MM.1S (cell line): ENCODE data around the gene KRT31.

Experiments used
- DNase-seq: peaks from one replicate; pipeline ENCODE4 v3.0.0-alpha.2; 2015
- H2AFZ ChIP-seq: fragments of 300-600 bp; sonication (generic); 2 replicates; pipeline ENCODE4 v1.6.0; 2016; ENCODE audit warnings: antibody characterized with exemption, low read length
- H3F3A ChIP-seq: fragments of 300-600 bp; sonication (generic); 2 replicates; pipeline ENCODE4 v1.6.1; 2016; ENCODE audit warnings: mild to moderate bottlenecking, antibody characterized with exemption, low read length, moderate library complexity, mixed read lengths; ENCODE audit not compliant: insufficient read depth
- H3K27ac ChIP-seq: fragments of 300-600 bp; sonication (generic); 2 replicates; pipeline ENCODE4 v1.5.1; 2016; ENCODE audit warnings: mild to moderate bottlenecking, low read length
- H3K27me3 ChIP-seq: fragments of 300-600 bp; sonication (generic); replicated peaks from 2 replicates; pipeline ENCODE4 v1.6.0; 2016; ENCODE audit warnings: low read length; ENCODE audit not compliant: insufficient read depth
- H3K36me3 ChIP-seq: fragments of 300-600 bp; sonication (generic); replicated peaks from 2 replicates; pipeline ENCODE4 v1.6.1; 2016; ENCODE audit warnings: mild to moderate bottlenecking, low read length, mixed read lengths; ENCODE audit not compliant: insufficient read depth
- H3K4me1 ChIP-seq: fragments of 300-600 bp; sonication (generic); 2 replicates; pipeline ENCODE4 v1.6.1; 2016; ENCODE audit warnings: low read length, mixed read lengths
- H3K4me2 ChIP-seq: fragments of 300-600 bp; sonication (generic); 2 replicates; pipeline ENCODE4 v1.6.0; 2016; ENCODE audit warnings: low read depth, low read length
- H3K4me3 ChIP-seq: fragments of 300-600 bp; sonication (generic); 2 replicates; pipeline ENCODE4 v1.5.1; 2016; ENCODE audit warnings: low read length, mixed read lengths
- H3K79me2 ChIP-seq: fragments of 300-600 bp; sonication (generic); 2 replicates; pipeline ENCODE4 v1.6.1; 2016; ENCODE audit warnings: mixed run types, low read length, mixed read lengths
- H3K9ac ChIP-seq: fragments of 300-600 bp; sonication (generic); 2 replicates; pipeline ENCODE4 v1.6.1; 2016; ENCODE audit warnings: low read length, mixed read lengths
- H3K9me2 ChIP-seq: fragments of 300-600 bp; sonication (generic); replicated peaks from 2 replicates; pipeline ENCODE4 v1.6.1; 2016; ENCODE audit warnings: mild to moderate bottlenecking, low read length, mixed read lengths; ENCODE audit not compliant: insufficient read depth
- H3K9me3 ChIP-seq: fragments of 300-600 bp; sonication (generic); replicated peaks from 2 replicates; pipeline ENCODE4 v1.6.1; 2016; ENCODE audit warnings: mild to moderate bottlenecking, low read length, mixed read lengths; ENCODE audit not compliant: insufficient read depth
- H4K20me1 ChIP-seq: fragments of 300-600 bp; sonication (generic); 2 replicates; pipeline ENCODE4 v1.6.1; 2016; ENCODE audit warnings: mild to moderate bottlenecking, low read length, moderate library complexity, mixed read lengths; ENCODE audit not compliant: insufficient read depth
- EZH2 ChIP-seq: fragments of 300-600 bp; sonication (generic); optimal IDR thresholded peaks from 2 replicates; pipeline ENCODE3; 2017; ENCODE audit warnings: low read depth, mild to moderate bottlenecking, antibody characterized with exemption, low read length, mixed read lengths
- EZH2phosphoT487 ChIP-seq: fragments of 300-600 bp; sonication (generic); IDR thresholded peaks from 2 replicates; pipeline ENCODE4 v1.6.1; 2018; ENCODE audit warnings: antibody characterized with exemption, low read length
- TF ChIP-seq, protein P1 (sequence below): fragments of 300-600 bp; sonication (generic); IDR thresholded peaks from 2 replicates; pipeline ENCODE4 v1.5.1; 2016; ENCODE audit warnings: antibody characterized with exemption, low read length, mixed read lengths

Gene KRT31

DNA sequence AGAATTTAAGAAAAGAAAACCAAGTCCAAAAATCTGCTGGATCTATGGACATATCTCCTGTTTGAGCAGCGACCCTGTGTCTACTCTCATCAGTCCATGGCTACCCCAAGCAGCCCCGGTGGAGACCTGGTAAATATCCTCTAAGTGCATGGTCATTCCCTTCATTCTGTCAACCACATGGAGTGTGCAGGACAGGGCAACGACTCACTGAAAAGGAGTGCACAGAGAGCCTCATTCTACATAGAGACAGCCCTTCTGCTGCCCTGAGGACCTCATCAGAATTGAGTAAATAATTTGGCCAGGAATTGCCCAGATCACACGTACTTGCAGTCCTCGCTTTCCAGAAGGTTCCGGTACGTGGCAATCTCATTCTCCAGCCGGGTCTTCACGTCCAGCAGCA lies 40.4 kb upstream of the KRT31 start:
- no peaks in the 10 kb centered on the region for H3K9me2 ChIP-seq
- no peak overlapping the region for H3K9ac ChIP-seq
- no peak for TF ChIP-seq EZH2phosphoT487
- TF ChIP-seq, protein P1, sequence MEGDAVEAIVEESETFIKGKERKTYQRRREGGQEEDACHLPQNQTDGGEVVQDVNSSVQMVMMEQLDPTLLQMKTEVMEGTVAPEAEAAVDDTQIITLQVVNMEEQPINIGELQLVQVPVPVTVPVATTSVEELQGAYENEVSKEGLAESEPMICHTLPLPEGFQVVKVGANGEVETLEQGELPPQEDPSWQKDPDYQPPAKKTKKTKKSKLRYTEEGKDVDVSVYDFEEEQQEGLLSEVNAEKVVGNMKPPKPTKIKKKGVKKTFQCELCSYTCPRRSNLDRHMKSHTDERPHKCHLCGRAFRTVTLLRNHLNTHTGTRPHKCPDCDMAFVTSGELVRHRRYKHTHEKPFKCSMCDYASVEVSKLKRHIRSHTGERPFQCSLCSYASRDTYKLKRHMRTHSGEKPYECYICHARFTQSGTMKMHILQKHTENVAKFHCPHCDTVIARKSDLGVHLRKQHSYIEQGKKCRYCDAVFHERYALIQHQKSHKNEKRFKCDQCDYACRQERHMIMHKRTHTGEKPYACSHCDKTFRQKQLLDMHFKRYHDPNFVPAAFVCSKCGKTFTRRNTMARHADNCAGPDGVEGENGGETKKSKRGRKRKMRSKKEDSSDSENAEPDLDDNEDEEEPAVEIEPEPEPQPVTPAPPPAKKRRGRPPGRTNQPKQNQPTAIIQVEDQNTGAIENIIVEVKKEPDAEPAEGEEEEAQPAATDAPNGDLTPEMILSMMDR: no peak
- TF ChIP-seq EZH2: no peak
- H3K27ac ChIP-seq: no peak overlapping the region
- H3K27me3 ChIP-seq: no peaks in the 10 kb centered on the region
- H3K36me3 ChIP-seq: no peaks in the 10 kb centered on the region
- no peak overlapping the region for H2AFZ ChIP-seq
- H3K9me3 ChIP-seq: no peaks in the 10 kb centered on the region
- no peak overlapping the region for H3K4me2 ChIP-seq
- no peak for DNase-seq
- no peaks in the 10 kb centered on the region for H4K20me1 ChIP-seq
- no peak overlapping the region for H3K4me3 ChIP-seq
- no peaks in the 10 kb centered on the region for H3K4me1 ChIP-seq
- H3K79me2 ChIP-seq: no peaks in the 10 kb centered on the region
- H3F3A ChIP-seq: no peaks in the 10 kb centered on the region

DNA sequence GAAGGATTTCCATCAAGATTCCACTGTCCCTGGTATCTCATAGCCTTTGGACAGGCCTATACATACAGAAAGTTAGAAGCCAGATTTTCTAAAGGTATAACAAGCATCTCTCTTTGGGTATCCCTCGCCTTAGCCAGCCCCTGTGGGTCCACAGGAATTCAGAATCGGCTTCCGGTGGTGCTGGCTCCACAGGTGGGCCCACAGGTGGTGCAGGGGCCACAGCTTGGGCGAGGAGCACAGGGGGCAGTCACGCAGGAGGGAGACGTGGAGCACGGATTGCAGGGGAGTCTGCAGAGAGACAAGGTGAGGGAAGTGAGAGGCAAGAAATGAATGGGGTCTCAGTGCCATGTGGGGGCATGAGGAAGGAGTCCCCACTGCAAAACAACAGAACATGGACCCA lies 39.8 kb upstream of the KRT31 start:
- Histone ChIP-seq H3K79me2 (no peaks in the 10 kb centered on the region), H3K27ac (no peak overlapping the region)

DNA sequence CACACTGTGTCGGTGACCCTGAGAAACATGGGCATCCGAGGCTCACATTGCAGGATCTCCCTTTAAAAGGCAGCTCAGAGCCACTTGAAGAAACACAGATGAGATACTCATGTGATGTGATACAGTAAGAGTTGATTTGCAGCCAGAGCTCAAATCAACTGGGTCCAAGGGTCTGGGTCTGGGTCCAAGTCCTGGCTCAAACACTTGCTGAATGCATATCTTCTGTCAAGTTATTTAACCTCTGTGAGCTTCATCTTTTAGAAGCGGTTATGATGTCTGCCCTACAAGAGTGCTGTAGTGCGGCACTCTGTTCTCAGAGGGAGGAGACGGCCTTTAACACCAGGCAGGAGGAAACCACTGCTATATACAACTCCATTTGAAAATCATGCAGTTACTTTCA lies 37.0 kb upstream of the KRT31 start:
- H3K4me1 ChIP-seq: no peaks in the 10 kb centered on the region

More for the DNA sequence above, 39.8 kb upstream of the KRT31 start:
- Histone ChIP-seq H3K36me3 (no peaks in the 10 kb centered on the region), H2AFZ (no peak overlapping the region), H3K4me1 (no peaks in the 10 kb centered on the region), H3K9ac (no peak overlapping the region), H3F3A (no peaks in the 10 kb centered on the region), H3K27me3 (no peaks in the 10 kb centered on the region), H3K9me3 (no peaks in the 10 kb centered on the region), H3K9me2 (no peaks in the 10 kb centered on the region), H3K4me3 (no peak overlapping the region), H3K4me2 (no peak overlapping the region), H4K20me1 (no peaks in the 10 kb centered on the region)
- no peak for TF ChIP-seq EZH2phosphoT487
- no peak for TF ChIP-seq EZH2
- TF ChIP-seq, protein P1: no peak
- no peak for DNase-seq

More for the DNA sequence above, 37.0 kb upstream of the KRT31 start:
- Histone ChIP-seq H3K9me3 (no peaks in the 10 kb centered on the region), H3K4me2 (no peak overlapping the region), H2AFZ (no peak overlapping the region), H3K4me3 (no peak overlapping the region), H3K9me2 (no peaks in the 10 kb centered on the region), H4K20me1 (no peaks in the 10 kb centered on the region), H3K9ac (no peak overlapping the region), H3K27ac (no peak overlapping the region), H3K27me3 (no peaks in the 10 kb centered on the region), H3K79me2 (no peaks in the 10 kb centered on the region), H3K36me3 (no peaks in the 10 kb centered on the region), H3F3A (no peaks in the 10 kb centered on the region)
- TF ChIP-seq EZH2: no peak
- TF ChIP-seq EZH2phosphoT487: no peak
- TF ChIP-seq, protein P1: no peak
- no peak for DNase-seq
